ENCODE measurements around the gene TMEM198. TPM values are rescaled to one million over a fixed set of nuclear protein-coding genes. Genes with fewer than 3 reads are reported as not detected.

TMEM198 gene
- total and polyA plus RNA-seq, 2 experiments from 2014 or later: 8.0 to 10.4 TPM

- 84% methylated on average over 17 of the region's 17 CpGs for WGBS (ENCODE audit: low lambda C conversion rate, missing lambda C conversion rate)
- Histone ChIP-seq H3K79me2 (no peaks in the 10 kb centered on the region), H3K36me3 (replicated peaks; ENCODE audit: insufficient read depth, low read depth) (no peaks in the 10 kb centered on the region), H3K27ac (no peak overlapping the region), H3K9me2 (replicated peaks; ENCODE audit: insufficient read depth) (no peaks in the 10 kb centered on the region), H4K20me1 (ENCODE audit: insufficient read depth, poor library complexity, severe bottlenecking) (no peaks in the 10 kb centered on the region), H2AFZ (no peak overlapping the region), H3K4me1 (ENCODE audit: insufficient read depth) (peaks cover 10% of the 10 kb centered on the region), H3K9me3 (ENCODE audit: low read depth) (no peaks in the 10 kb centered on the region), H3K4me3 (no peak overlapping the region), H3K27me3 (peaks cover 69% of the 10 kb centered on the region), H3K4me2 (no peak overlapping the region)
- DNase-seq (ENCODE audit: low spot score): no peak
- TF ChIP-seq EZH2phosphoT487 (IDR thresholded peaks at IDR 0.05; ENCODE audit: low read depth, severe bottlenecking, unreplicated experiment): no peak
These were observed 27.8 kb upstream of the TMEM198 start for GRCh38 chr2:219515874-219516629.

- peaks cover 18% of the 10 kb centered on the region for H3K4me1 ChIP-seq (ENCODE audit: insufficient read depth)
- H3K27me3 ChIP-seq: peaks cover 72% of the 10 kb centered on the region
- no peaks in the 10 kb centered on the region for H3K36me3 ChIP-seq (replicated peaks; ENCODE audit: insufficient read depth, low read depth)
- no peaks in the 10 kb centered on the region for H3K79me2 ChIP-seq
- H3K9me2 ChIP-seq (replicated peaks; ENCODE audit: insufficient read depth): no peaks in the 10 kb centered on the region
- H4K20me1 ChIP-seq (ENCODE audit: insufficient read depth, poor library complexity, severe bottlenecking): no peaks in the 10 kb centered on the region
- H3K4me3 ChIP-seq: no peak overlapping the region
- H3K9me3 ChIP-seq (ENCODE audit: low read depth): no peaks in the 10 kb centered on the region
- no peak for DNase-seq (ENCODE audit: low spot score)
- H3K27ac ChIP-seq: no peak overlapping the region
- TF ChIP-seq CTCF (IDR thresholded peaks at IDR 0.05; ENCODE audit: poor library complexity) (no peak), EZH2phosphoT487 (IDR thresholded peaks at IDR 0.05; ENCODE audit: low read depth, severe bottlenecking, unreplicated experiment) (no peak), EZH2 (IDR thresholded peaks at IDR 0.05; ENCODE audit: borderline replicate concordance) (no peak)
- no peak overlapping the region for H3K4me2 ChIP-seq
- H2AFZ ChIP-seq: no peak overlapping the region
- WGBS (ENCODE audit: low lambda C conversion rate, missing lambda C conversion rate): 84% methylated on average over 6 of the region's 7 CpGs
These were observed 26.9 kb upstream of the TMEM198 start for GRCh38 chr2:219516888-219517287.

- Histone ChIP-seq H3K27ac (no peak overlapping the region), H4K20me1 (ENCODE audit: insufficient read depth, poor library complexity, severe bottlenecking) (no peaks in the 10 kb centered on the region), H3K79me2 (no peaks in the 10 kb centered on the region), H2AFZ (no peak overlapping the region), H3K36me3 (replicated peaks; ENCODE audit: insufficient read depth, low read depth) (no peaks in the 10 kb centered on the region), H3K4me2 (no peak overlapping the region), H3K9me3 (ENCODE audit: low read depth) (no peaks in the 10 kb centered on the region), H3K27me3 (peaks cover 67% of the 10 kb centered on the region), H3K4me3 (no peak overlapping the region), H3K9me2 (replicated peaks; ENCODE audit: insufficient read depth) (no peaks in the 10 kb centered on the region), H3K4me1 (ENCODE audit: insufficient read depth) (peaks cover 27% of the 10 kb centered on the region)
- no peak for DNase-seq (ENCODE audit: low spot score)
- 65% methylated on average over 10 of the region's 10 CpGs for WGBS (ENCODE audit: low lambda C conversion rate, missing lambda C conversion rate)
- no peak for TF ChIP-seq EZH2phosphoT487 (IDR thresholded peaks at IDR 0.05; ENCODE audit: low read depth, severe bottlenecking, unreplicated experiment)
- no peak for TF ChIP-seq CTCF (IDR thresholded peaks at IDR 0.05; ENCODE audit: poor library complexity)
- no peak for TF ChIP-seq EZH2 (IDR thresholded peaks at IDR 0.05; ENCODE audit: borderline replicate concordance)
These were observed 25.7 kb upstream of the TMEM198 start for GRCh38 chr2:219517954-219518778.

- H4K20me1 ChIP-seq (ENCODE audit: insufficient read depth, poor library complexity, severe bottlenecking): no peaks in the 10 kb centered on the region
- peaks cover 26% of the 10 kb centered on the region for H3K4me1 ChIP-seq (ENCODE audit: insufficient read depth)
- DNase-seq (ENCODE audit: low spot score): no peak
- H3K36me3 ChIP-seq (replicated peaks; ENCODE audit: insufficient read depth, low read depth): no peaks in the 10 kb centered on the region
- no peak overlapping the region for H2AFZ ChIP-seq
- no peaks in the 10 kb centered on the region for H3K9me2 ChIP-seq (replicated peaks; ENCODE audit: insufficient read depth)
- H3K9me3 ChIP-seq (ENCODE audit: low read depth): no peaks in the 10 kb centered on the region
- 90% methylated on average over 9 of the region's 9 CpGs for WGBS (ENCODE audit: low lambda C conversion rate, missing lambda C conversion rate)
- no peak overlapping the region for H3K4me2 ChIP-seq
- peaks cover 67% of the 10 kb centered on the region for H3K27me3 ChIP-seq
- no peaks in the 10 kb centered on the region for H3K79me2 ChIP-seq
- H3K27ac ChIP-seq: no peak overlapping the region
- TF ChIP-seq CTCF (IDR thresholded peaks at IDR 0.05; ENCODE audit: poor library complexity): no peak
- no peak for TF ChIP-seq EZH2phosphoT487 (IDR thresholded peaks at IDR 0.05; ENCODE audit: low read depth, severe bottlenecking, unreplicated experiment)
- TF ChIP-seq EZH2 (IDR thresholded peaks at IDR 0.05; ENCODE audit: borderline replicate concordance): no peak
- H3K4me3 ChIP-seq: no peak overlapping the region
These were observed 24.3 kb upstream of the TMEM198 start for GRCh38 chr2:219519526-219519916.
